ENCODE measurements around the gene AEBP2.
"Not testable (repeated sequence)": the region's sequence is repeated elsewhere in the genome, so short reads cannot be mapped to it uniquely, and the experiment has no call there.

AEBP2 gene

GRCh38 chr12:19419086-19419485 lies 20.2 kb upstream of the AEBP2 start:
- Histone ChIP-seq H3K27ac (ENCODE audit: insufficient read depth, low read length, poor library complexity, severe bottlenecking) (no peak overlapping the region), H3K9me3 (ENCODE audit: control insufficient read depth, low read length) (no peaks in the 10 kb centered on the region), H3K27me3 (replicated peaks; ENCODE audit: control insufficient read depth, insufficient read depth, low read length, poor library complexity, severe bottlenecking) (no peaks in the 10 kb centered on the region), H3K4me3 (ENCODE audit: insufficient read depth, low read depth, low read length, poor library complexity, severe bottlenecking) (no peak overlapping the region), H3K4me1 (ENCODE audit: control insufficient read depth, insufficient read depth, low read length, poor library complexity, severe bottlenecking) (no peaks in the 10 kb centered on the region), H3K36me3 (ENCODE audit: control insufficient read depth, insufficient read depth, low read length) (no peaks in the 10 kb centered on the region)
- no peak for DNase-seq

GRCh38 chr12:19421503-19422282 lies 17.6 kb upstream of the AEBP2 start:
- Histone ChIP-seq H3K4me3 (ENCODE audit: insufficient read depth, low read depth, low read length, poor library complexity, severe bottlenecking) (no peak overlapping the region), H3K9me3 (ENCODE audit: control insufficient read depth, low read length) (no peaks in the 10 kb centered on the region), H3K4me1 (ENCODE audit: control insufficient read depth, insufficient read depth, low read length, poor library complexity, severe bottlenecking) (no peaks in the 10 kb centered on the region), H3K27ac (ENCODE audit: insufficient read depth, low read length, poor library complexity, severe bottlenecking) (no peak overlapping the region), H3K36me3 (ENCODE audit: control insufficient read depth, insufficient read depth, low read length) (no peaks in the 10 kb centered on the region), H3K27me3 (replicated peaks; ENCODE audit: control insufficient read depth, insufficient read depth, low read length, poor library complexity, severe bottlenecking) (no peaks in the 10 kb centered on the region)
- DNase-seq, result no peak

- Histone ChIP-seq H3K27ac (ENCODE audit: insufficient read depth, low read length, poor library complexity, severe bottlenecking) (no peak overlapping the region), H3K9me3 (ENCODE audit: control insufficient read depth, low read length) (no peaks in the 10 kb centered on the region), H3K4me1 (ENCODE audit: control insufficient read depth, insufficient read depth, low read length, poor library complexity, severe bottlenecking) (no peaks in the 10 kb centered on the region), H3K27me3 (replicated peaks; ENCODE audit: control insufficient read depth, insufficient read depth, low read length, poor library complexity, severe bottlenecking) (no peaks in the 10 kb centered on the region), H3K4me3 (ENCODE audit: insufficient read depth, low read depth, low read length, poor library complexity, severe bottlenecking) (no peak overlapping the region), H3K36me3 (ENCODE audit: control insufficient read depth, insufficient read depth, low read length) (no peaks in the 10 kb centered on the region)
- no peak for DNase-seq
These were observed 15.9 kb upstream of the AEBP2 start for GRCh38 chr12:19423166-19423930.

GRCh38 chr12:19428246-19428645 lies 11.0 kb upstream of the AEBP2 start:
- H3K36me3 ChIP-seq (ENCODE audit: control insufficient read depth, insufficient read depth, low read length), result no peaks in the 10 kb centered on the region
- no peaks in the 10 kb centered on the region for H3K9me3 ChIP-seq (ENCODE audit: control insufficient read depth, low read length)
- H3K27me3 ChIP-seq (replicated peaks; ENCODE audit: control insufficient read depth, insufficient read depth, low read length, poor library complexity, severe bottlenecking), result no peaks in the 10 kb centered on the region
- H3K4me3 ChIP-seq (ENCODE audit: insufficient read depth, low read depth, low read length, poor library complexity, severe bottlenecking), result no peak overlapping the region
- no peak overlapping the region for H3K27ac ChIP-seq (ENCODE audit: insufficient read depth, low read length, poor library complexity, severe bottlenecking)
- no peaks in the 10 kb centered on the region for H3K4me1 ChIP-seq (ENCODE audit: control insufficient read depth, insufficient read depth, low read length, poor library complexity, severe bottlenecking)
- DNase-seq, result no peak

- not testable (repeated sequence) for H3K27ac ChIP-seq (ENCODE audit: insufficient read depth, low read length, poor library complexity, severe bottlenecking); H3K9me3 ChIP-seq (ENCODE audit: control insufficient read depth, low read length); DNase-seq
These were observed 9.8 kb upstream of the AEBP2 start for GRCh38 chr12:19429491-19429890.

GRCh38 chr12:19430988-19431387 lies 8.3 kb upstream of the AEBP2 start:
- H3K9me3 ChIP-seq (ENCODE audit: control insufficient read depth, low read length), result no peaks in the 10 kb centered on the region
- DNase-seq, result no peak
- H3K4me3 ChIP-seq (ENCODE audit: insufficient read depth, low read depth, low read length, poor library complexity, severe bottlenecking), result no peak overlapping the region
- no peaks in the 10 kb centered on the region for H3K36me3 ChIP-seq (ENCODE audit: control insufficient read depth, insufficient read depth, low read length)
- no peaks in the 10 kb centered on the region for H3K4me1 ChIP-seq (ENCODE audit: control insufficient read depth, insufficient read depth, low read length, poor library complexity, severe bottlenecking)
- H3K27ac ChIP-seq (ENCODE audit: insufficient read depth, low read length, poor library complexity, severe bottlenecking), result no peak overlapping the region
- H3K27me3 ChIP-seq (replicated peaks; ENCODE audit: control insufficient read depth, insufficient read depth, low read length, poor library complexity, severe bottlenecking), result no peaks in the 10 kb centered on the region

More at GRCh38 chr12:19429491-19429890, 9.8 kb upstream of the AEBP2 start:
- H3K36me3 ChIP-seq (ENCODE audit: control insufficient read depth, insufficient read depth, low read length); H3K27me3 ChIP-seq (replicated peaks; ENCODE audit: control insufficient read depth, insufficient read depth, low read length, poor library complexity, severe bottlenecking); H3K4me3 ChIP-seq (ENCODE audit: insufficient read depth, low read depth, low read length, poor library complexity, severe bottlenecking); H3K4me1 ChIP-seq (ENCODE audit: control insufficient read depth, insufficient read depth, low read length, poor library complexity, severe bottlenecking): not testable (repeated sequence)

- H3K36me3 ChIP-seq (ENCODE audit: control insufficient read depth, insufficient read depth, low read length), result no peaks in the 10 kb centered on the region
- no peak overlapping the region for H3K27ac ChIP-seq (ENCODE audit: insufficient read depth, low read length, poor library complexity, severe bottlenecking)
- no peaks in the 10 kb centered on the region for H3K27me3 ChIP-seq (replicated peaks; ENCODE audit: control insufficient read depth, insufficient read depth, low read length, poor library complexity, severe bottlenecking)
- no peaks in the 10 kb centered on the region for H3K4me1 ChIP-seq (ENCODE audit: control insufficient read depth, insufficient read depth, low read length, poor library complexity, severe bottlenecking)
- H3K4me3 ChIP-seq (ENCODE audit: insufficient read depth, low read depth, low read length, poor library complexity, severe bottlenecking), result no peak overlapping the region
- no peaks in the 10 kb centered on the region for H3K9me3 ChIP-seq (ENCODE audit: control insufficient read depth, low read length)
- no peak for DNase-seq
These were observed 7.6 kb upstream of the AEBP2 start for GRCh38 chr12:19431407-19432308.

GRCh38 chr12:19432309-19433170 lies 6.8 kb upstream of the AEBP2 start:
- DNase-seq, result no peak
- Histone ChIP-seq H3K27me3 (replicated peaks; ENCODE audit: control insufficient read depth, insufficient read depth, low read length, poor library complexity, severe bottlenecking) (no peaks in the 10 kb centered on the region), H3K36me3 (ENCODE audit: control insufficient read depth, insufficient read depth, low read length) (no peaks in the 10 kb centered on the region), H3K27ac (ENCODE audit: insufficient read depth, low read length, poor library complexity, severe bottlenecking) (no peak overlapping the region), H3K9me3 (ENCODE audit: control insufficient read depth, low read length) (no peaks in the 10 kb centered on the region), H3K4me1 (ENCODE audit: control insufficient read depth, insufficient read depth, low read length, poor library complexity, severe bottlenecking) (no peaks in the 10 kb centered on the region), H3K4me3 (ENCODE audit: insufficient read depth, low read depth, low read length, poor library complexity, severe bottlenecking) (no peak overlapping the region)

GRCh38 chr12:19434538-19434937 lies 4.8 kb upstream of the AEBP2 start:
- Histone ChIP-seq H3K4me3 (ENCODE audit: insufficient read depth, low read depth, low read length, poor library complexity, severe bottlenecking) (no peak overlapping the region), H3K36me3 (ENCODE audit: control insufficient read depth, insufficient read depth, low read length) (no peaks in the 10 kb centered on the region), H3K4me1 (ENCODE audit: control insufficient read depth, insufficient read depth, low read length, poor library complexity, severe bottlenecking) (no peaks in the 10 kb centered on the region), H3K27me3 (replicated peaks; ENCODE audit: control insufficient read depth, insufficient read depth, low read length, poor library complexity, severe bottlenecking) (no peaks in the 10 kb centered on the region), H3K27ac (ENCODE audit: insufficient read depth, low read length, poor library complexity, severe bottlenecking) (no peak overlapping the region), H3K9me3 (ENCODE audit: control insufficient read depth, low read length) (no peaks in the 10 kb centered on the region)
- no peak for DNase-seq

Measured in effector memory CD4-positive, alpha-beta T cell (primary cell).